H1 (cell line): ENCODE results near the gene MAGI1. TPM values are rescaled to one million over a fixed set of nuclear protein-coding genes. Genes with fewer than 3 reads are reported as not detected.

Source experiments
- CTCF ChIA-PET: fragments of 300-600 bp; sonication (Branson Sonifier 250); formaldehyde crosslinking; loops from one replicate; lab custom pipeline; 2021; ENCODE audit not compliant: partially characterized antibody; lab: Charles Lee
- POLR2A ChIA-PET: fragments of 300-600 bp; sonication (Branson Sonifier 250); formaldehyde crosslinking; loops from one replicate; lab custom pipeline; 2021; ENCODE audit warnings: inconsistent platforms; ENCODE audit not compliant: partially characterized antibody; lab: Charles Lee
- DNase-seq, 2 experiments: peaks; one replicate each; pipeline versions ENCODE4 v3.0.0 to v3.0.0-alpha.2; 2010 to 2022; ENCODE audit warnings: low spot score in 2 of 2, low read depth in 1 of 2, mixed read lengths in 1 of 2
- FAIRE-seq: peaks from 2 replicates; lab custom pipeline; 2011; peaks lifted over from hg19 to GRCh38; lab: Jason Lieb, UNC
- H2AFZ ChIP-seq: 2 replicates; pipeline ENCODE4 v1.8.1; 2012; ENCODE audit warnings: low read length, inconsistent platforms
- H2AK5ac ChIP-seq: 2 replicates; pipeline ENCODE4 v1.6.1; 2013; ENCODE audit warnings: low read depth, low read length
- H2BK120ac ChIP-seq: replicated peaks from 2 replicates; pipeline ENCODE3; 2013; ENCODE audit warnings: low read depth, low read length, inconsistent platforms
- H2BK12ac ChIP-seq: 2 replicates; pipeline ENCODE4 v1.6.1; 2013; ENCODE audit warnings: low read depth, low read length
- H2BK15ac ChIP-seq: 2 replicates; pipeline ENCODE4 v1.6.1; 2013; ENCODE audit warnings: low read length
- H2BK20ac ChIP-seq: 2 replicates; pipeline ENCODE4 v1.6.1; 2013; ENCODE audit warnings: low read length
- H2BK5ac ChIP-seq: 2 replicates; pipeline ENCODE4 v1.6.1; 2013; ENCODE audit warnings: low read depth, low read length
- H3K14ac ChIP-seq: 2 replicates; pipeline ENCODE4 v1.6.1; 2013; ENCODE audit warnings: inconsistent platforms; ENCODE audit not compliant: insufficient read length
- H3K18ac ChIP-seq: 2 replicates; pipeline ENCODE4 v1.6.1; 2013; ENCODE audit warnings: low read length; ENCODE audit errors: extremely low read depth
- H3K23ac ChIP-seq: 2 replicates; pipeline ENCODE4 v1.6.1; 2013; ENCODE audit warnings: inconsistent platforms; ENCODE audit not compliant: insufficient read length
- H3K23me2 ChIP-seq: 2 replicates; pipeline ENCODE4 v1.6.1; 2013; ENCODE audit warnings: low read depth, low read length
- H3K27ac ChIP-seq: 2 replicates; pipeline ENCODE4 v1.6.1; 2011; ENCODE audit warnings: low read depth, low read length, inconsistent platforms
- H3K27me3 ChIP-seq, 4 experiments: replicated peaks in 1 of 4; 1 replicate in 1 of 4; 2 replicates in 3 of 4; pipeline versions ENCODE4 v1.6.1 to v1.8.1; 2011 to 2013; ENCODE audit warnings: low read length in 3 of 4, mild to moderate bottlenecking in 3 of 4, inconsistent platforms in 2 of 4, mixed read lengths in 2 of 4, moderate library complexity in 1 of 4; ENCODE audit not compliant: control insufficient read depth in 3 of 4, insufficient read depth in 3 of 4; ENCODE audit errors: extremely low read depth in 1 of 4
- H3K36me3 ChIP-seq, 4 experiments: 2 replicates each; pipeline versions ENCODE4 v1.6.1 to v1.8.1; 2011 to 2013; ENCODE audit warnings: mild to moderate bottlenecking in 4 of 4, low read length in 3 of 4, moderate library complexity in 2 of 4, control low read depth in 1 of 4, inconsistent platforms in 1 of 4; ENCODE audit not compliant: insufficient read depth in 4 of 4, control insufficient read depth in 2 of 4
- H3K4ac ChIP-seq: replicated peaks from 2 replicates; pipeline ENCODE3; 2013; ENCODE audit warnings: low read length, low read depth, mixed read lengths, inconsistent platforms; ENCODE audit not compliant: insufficient read length
- H3K4me1 ChIP-seq, 4 experiments: replicated peaks in 1 of 4; 1 replicate in 1 of 4; 2 replicates in 3 of 4; pipeline versions ENCODE4 v1.6.1 to v1.8.1; 2011 to 2013; ENCODE audit warnings: low read length in 3 of 4, inconsistent platforms in 2 of 4, mixed read lengths in 1 of 4; ENCODE audit not compliant: insufficient read depth in 4 of 4, control insufficient read depth in 3 of 4
- H3K4me2 ChIP-seq, 2 experiments: 2 replicates each; pipeline versions ENCODE4 v1.6.1 to v1.8.1; 2011 to 2013; ENCODE audit warnings: low read depth in 2 of 2, low read length in 2 of 2, control low read depth in 1 of 2, inconsistent platforms in 1 of 2, mild to moderate bottlenecking in 1 of 2; ENCODE audit not compliant: insufficient read depth in 1 of 2
- H3K4me3 ChIP-seq, 4 experiments: fragments of 200-600, 300-600 bp in 1 of 4; sonication (generic), shearing (Covaris generic), sonication (Bioruptor Twin) in 1 of 4; 2 replicates each; pipeline versions ENCODE4 v1.5.1 to v1.8.1; 2011 to 2016; ENCODE audit warnings: low read length in 4 of 4, low read depth in 3 of 4, control low read depth in 2 of 4, inconsistent platforms in 2 of 4, mild to moderate bottlenecking in 2 of 4, mixed read lengths in 1 of 4, moderate library complexity in 1 of 4; ENCODE audit not compliant: insufficient read depth in 2 of 4; ENCODE audit errors: extremely low read depth in 1 of 4
- H3K56ac ChIP-seq: replicated peaks from 2 replicates; pipeline ENCODE3; 2013; ENCODE audit warnings: low read depth, mild to moderate bottlenecking, mixed read lengths, low read length, inconsistent platforms; ENCODE audit not compliant: insufficient read length
- H3K79me1 ChIP-seq: 2 replicates; pipeline ENCODE4 v1.6.1; 2013; ENCODE audit warnings: low read depth, low read length, control low read depth
- H3K79me2 ChIP-seq, 2 experiments: 2 replicates each; pipeline versions ENCODE4 v1.6.1 to v1.8.1; 2012 to 2013; ENCODE audit warnings: low read length in 2 of 2, mild to moderate bottlenecking in 2 of 2, inconsistent platforms in 1 of 2; ENCODE audit not compliant: insufficient read depth in 2 of 2, control insufficient read depth in 1 of 2
- H3K9ac ChIP-seq, 4 experiments: replicated peaks in 1 of 4; 1 replicate in 1 of 4; 2 replicates in 3 of 4; pipeline versions ENCODE4 v1.6.1 to v1.8.1; 2011 to 2013; ENCODE audit warnings: low read depth in 3 of 4, low read length in 3 of 4, control low read depth in 2 of 4, mild to moderate bottlenecking in 2 of 4, moderate library complexity in 2 of 4, inconsistent platforms in 1 of 4; ENCODE audit errors: extremely low read depth in 1 of 4
- H3K9me3 ChIP-seq, 2 experiments: 2 replicates each; pipeline versions ENCODE4 v1.6.1 to v1.8.1; 2012 to 2013; ENCODE audit warnings: mild to moderate bottlenecking in 2 of 2, moderate library complexity in 2 of 2, control low read depth in 1 of 2, inconsistent platforms in 1 of 2, low read depth in 1 of 2, low read length in 1 of 2, mixed read lengths in 1 of 2; ENCODE audit not compliant: insufficient read depth in 2 of 2
- H4K20me1 ChIP-seq, 2 experiments: replicated peaks in 1 of 2; 2 replicates each; pipeline versions ENCODE3 to v1.8.1; 2011 to 2013; ENCODE audit warnings: inconsistent platforms in 2 of 2, low read length in 2 of 2, mild to moderate bottlenecking in 1 of 2; ENCODE audit not compliant: insufficient read depth in 2 of 2, control insufficient read depth in 1 of 2
- H4K5ac ChIP-seq: 2 replicates; pipeline ENCODE4 v1.6.1; 2013; ENCODE audit warnings: low read length, low read depth, mixed read lengths, inconsistent platforms; ENCODE audit not compliant: insufficient read length
- H4K8ac ChIP-seq: 2 replicates; pipeline ENCODE4 v1.8.0; 2013; ENCODE audit warnings: mild to moderate bottlenecking, moderate library complexity, low read length, inconsistent platforms; ENCODE audit not compliant: insufficient read depth; ENCODE audit errors: extremely low read depth
- H4K91ac ChIP-seq: replicated peaks from 2 replicates; pipeline ENCODE3; 2013; ENCODE audit warnings: low read length, mixed read lengths, inconsistent platforms; ENCODE audit not compliant: insufficient read length
- BCL11A ChIP-seq, 2 experiments: IDR thresholded peaks; one replicate each; pipeline ENCODE4 v1.6.1; 2011; ENCODE audit warnings: low read depth in 2 of 2, low read length in 2 of 2, mild to moderate bottlenecking in 2 of 2
- GABPA ChIP-seq: IDR thresholded peaks from 2 replicates; pipeline ENCODE4 v1.6.1; 2011; ENCODE audit warnings: mild to moderate bottlenecking, low read length, moderate library complexity, borderline replicate concordance; ENCODE audit not compliant: insufficient read depth
- KDM4A ChIP-seq: IDR thresholded peaks from one replicate; pipeline ENCODE4 v1.7.1; 2012; ENCODE audit warnings: low read depth, mild to moderate bottlenecking, moderate library complexity, low read length, inconsistent platforms; ENCODE audit not compliant: severe bottlenecking
- POU5F1 ChIP-seq: IDR thresholded peaks from 2 replicates; pipeline ENCODE4 v1.6.1; 2011; ENCODE audit warnings: low read depth, mild to moderate bottlenecking, low read length, moderate library complexity
- RAD21 ChIP-seq, 2 experiments: IDR thresholded peaks in 1 of 2; conservative IDR thresholded peaks in 1 of 2; 2 replicates each; pipeline ENCODE4 v1.6.1; 2011; ENCODE audit warnings: low read depth in 2 of 2, low read length in 2 of 2, improper control_type of control experiment in 1 of 2, inconsistent platforms in 1 of 2, mild to moderate bottlenecking in 1 of 2, moderate library complexity in 1 of 2
- RNF2 ChIP-seq: fragments of 200-900, 300-1000 bp; sonication (generic); IDR thresholded peaks from 2 replicates; pipeline ENCODE4 v1.7.1; 2016; ENCODE audit warnings: borderline replicate concordance, low read depth, mild to moderate bottlenecking, antibody characterized with exemption, low read length; ENCODE audit not compliant: poor library complexity, severe bottlenecking; ENCODE audit errors: missing control alignments
- SIN3A ChIP-seq, 2 experiments: IDR thresholded peaks in 1 of 2; conservative IDR thresholded peaks in 1 of 2; 2 replicates each; pipeline ENCODE4 v1.6.1; 2011 to 2012; ENCODE audit warnings: low read length in 2 of 2, improper control_type of control experiment in 1 of 2, low read depth in 1 of 2, mild to moderate bottlenecking in 1 of 2
- SIRT6 ChIP-seq: IDR thresholded peaks from one replicate; pipeline ENCODE4 v1.7.1; 2012; ENCODE audit warnings: low read length, inconsistent platforms
- SP1 ChIP-seq: IDR thresholded peaks from 2 replicates; pipeline ENCODE4 v1.6.1; 2011; ENCODE audit warnings: low read depth, low read length
- TAF1 ChIP-seq: IDR thresholded peaks from 2 replicates; pipeline ENCODE4 v1.6.1; 2011; ENCODE audit warnings: mild to moderate bottlenecking, low read depth, low read length
- ZNF274 ChIP-seq: IDR thresholded peaks from 2 replicates; pipeline ENCODE4 v1.7.0; 2012; ENCODE audit warnings: low read length, borderline replicate concordance; ENCODE audit errors: extremely low read depth
- WGBS, 2 experiments: shearing (Covaris generic) in 1 of 2; methylation state at CpG; one replicate each; pipeline versions ENCODE4 v1.1.6 to v1.1.7; 2013 to 2015; ENCODE audit warnings: low lambda C conversion rate in 2 of 2, mixed read lengths in 2 of 2, inconsistent platforms in 1 of 2, low coverage in 1 of 2, missing lambda C conversion rate in 1 of 2; ENCODE audit not compliant: insufficient replicate concordance in 2 of 2, insufficient coverage in 1 of 2, insufficient read length in 1 of 2; ENCODE audit errors: extremely low coverage in 1 of 2, missing lambda C conversion rate in 1 of 2; 5-methylcytosine and 5-hydroxymethylcytosine counted together
- polyA plus RNA-seq, 7 experiments: library from polyadenylated mRNA; depleted of rRNA in 3 of 7; stranded (reverse) in 5 of 7; unstranded in 2 of 7; fragments of >200 nt in 5 of 7; fragments of 200-250 nt in 2 of 7; gene quantifications; 1 replicate in 5 of 7; 2 replicates in 1 of 7; 4 replicates in 1 of 7; pipeline versions ENCODE4 v1.2.1 to v1.2.3, GENCODE V29; 2011 to 2013; ENCODE audit warnings: missing spikeins in 2 of 7, mixed read lengths in 2 of 7
- total RNA-seq: library from RNA; stranded (reverse); fragmentation: NEBNext Ultra II Directional; extraction: Animal tissue kit (Norgen Biotek cat#: 25700); gene quantifications from 2 replicates; pipeline ENCODE4 v1.2.1, GENCODE V29; 2021
- TF ChIP-seq, protein P1 (sequence below): IDR thresholded peaks from 2 replicates; pipeline ENCODE4 v1.6.1; 2012; ENCODE audit warnings: inconsistent platforms

The MAGI1 gene
- total and polyA plus RNA-seq, 2 of the 8 experiments (the other 6 are each of a cell fraction or from before 2014, with no cell fraction given), result 19.8 to 78.0 TPM

DNA sequence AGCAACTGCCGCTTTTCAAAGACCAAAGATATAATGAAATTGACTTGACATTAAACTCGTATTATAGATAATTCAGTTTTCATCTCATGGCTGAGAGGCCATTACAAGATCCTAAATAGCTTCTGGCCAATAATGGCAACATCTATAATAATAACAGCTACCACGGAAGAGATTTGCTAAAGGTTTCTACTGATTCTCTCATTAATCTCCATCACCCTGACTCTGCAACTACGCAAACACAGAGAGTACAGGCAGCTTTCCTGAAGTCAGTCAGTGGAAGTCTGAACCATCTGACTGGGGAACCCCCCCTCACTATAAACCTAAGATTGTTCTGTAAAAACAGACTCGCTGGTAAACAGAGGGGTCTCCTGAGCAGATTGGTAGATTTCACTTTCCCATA lies 257.1 kb downstream of the MAGI1 start:
- H4K20me1 ChIP-seq, result no peaks in the 10 kb centered on the region
- no peak overlapping the region for H3K9ac ChIP-seq
- no peak overlapping the region for H3K27ac ChIP-seq
- POLR2A ChIA-PET, result no interaction called here
- no peak overlapping the region for H2BK12ac ChIP-seq
- no peak overlapping the region for H3K14ac ChIP-seq
- no peak overlapping the region for H4K5ac ChIP-seq
- no peak overlapping the region for H3K4me2 ChIP-seq
- H3K36me3 ChIP-seq, result no peaks in the 10 kb centered on the region
- H3K23me2 ChIP-seq, result 0 out of 2 replicates have a peak, but pooled peaks cover 2% of the 10 kb centered on the region
- H3K18ac ChIP-seq, result no peak overlapping the region
- H2BK5ac ChIP-seq, result no peak overlapping the region
- no peak overlapping the region for H4K8ac ChIP-seq
- no peak overlapping the region for H2BK120ac ChIP-seq
- no peak overlapping the region for H2BK20ac ChIP-seq
- peaks cover 0 to 12% of the 10 kb centered on the region in 2 experiments; a peak in 2 of 4 replicates for H3K79me2 ChIP-seq
- H2AK5ac ChIP-seq, result no peak overlapping the region
- no peak overlapping the region for H3K4ac ChIP-seq
- DNase-seq (no peak), FAIRE-seq (no peak)
- CTCF ChIA-PET, result interaction anchor here (1.4 kb wide), 1 partner anchor 352 kb away, joined by 3 read pairs; no protein-coding TSS in a partner anchor
- H3K23ac ChIP-seq, result no peak overlapping the region
- H3K4me3 ChIP-seq, result no peak overlapping the region
- peaks cover 0 to 3% (median 1%) of the 10 kb centered on the region in 4 experiments; a peak in 3 of 7 replicates for H3K4me1 ChIP-seq
- no peaks in the 10 kb centered on the region for H3K9me3 ChIP-seq
- H3K56ac ChIP-seq, result no peak overlapping the region
- H3K27me3 ChIP-seq, result no peaks in the 10 kb centered on the region
- H4K91ac ChIP-seq, result no peak overlapping the region
- 92% methylated on average over 5 of the region's 5 CpGs; no CpG with 5 or more reads in 1 of the 2 experiments for WGBS, 2 experiments
- H2BK15ac ChIP-seq, result no peak overlapping the region
- H3K79me1 ChIP-seq, result no peaks in the 10 kb centered on the region; the same call in 1 of the 2 replicates
- H2AFZ ChIP-seq, result no peak overlapping the region
- no peak for TF ChIP-seq POU5F1
- no peak for TF ChIP-seq KDM4A
- TF ChIP-seq SP1, result no peak
- TF ChIP-seq, protein P1, sequence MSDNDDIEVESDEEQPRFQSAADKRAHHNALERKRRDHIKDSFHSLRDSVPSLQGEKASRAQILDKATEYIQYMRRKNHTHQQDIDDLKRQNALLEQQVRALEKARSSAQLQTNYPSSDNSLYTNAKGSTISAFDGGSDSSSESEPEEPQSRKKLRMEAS, result no peak
- no peak for TF ChIP-seq GABPA
- TF ChIP-seq RAD21 (IDR thresholded peaks at IDR 0.05 in 1 of 2, conservative IDR thresholded peaks at IDR 0.05 in 1 of 2; ENCODE audit: low read depth in 2 of 2, low read length in 2 of 2), result no peak
- TF ChIP-seq ZNF274, result no peak
- TF ChIP-seq RNF2, result no peak
- TF ChIP-seq BCL11A (IDR thresholded peaks at IDR 0.05; ENCODE audit: low read depth in 2 of 2, low read length in 2 of 2), result no peak
- TF ChIP-seq TAF1, result no peak
- TF ChIP-seq SIN3A (conservative IDR thresholded peaks at IDR 0.05 in 1 of 2, IDR thresholded peaks at IDR 0.05 in 1 of 2; ENCODE audit: low read depth in 1 of 2, low read length in 2 of 2), result no peak
- TF ChIP-seq SIRT6, result no peak
